Duodenal mucosa (tissue), 2 donors: ENCODE measurements around the gene CALB2.
"Not testable (repeated sequence)": the region's sequence is repeated elsewhere in the genome, so short reads cannot be mapped to it uniquely, and the experiment has no call there.

ENCODE experiments used
- H3K27ac ChIP-seq: one replicate; pipeline ENCODE4 v1.7.0; 2013; ENCODE audit warnings: low read depth, low read length
- H3K27me3 ChIP-seq, 2 donors: one replicate each; pipeline ENCODE4 v1.7.0; 2013; ENCODE audit warnings: low read length in 2 of 2, control low read depth in 1 of 2; ENCODE audit not compliant: insufficient read depth in 2 of 2, control insufficient read depth in 1 of 2
- H3K36me3 ChIP-seq, 2 donors: one replicate each; pipeline ENCODE4 v1.7.0; 2013; ENCODE audit warnings: low read length in 2 of 2, control low read depth in 1 of 2; ENCODE audit not compliant: insufficient read depth in 2 of 2, control insufficient read depth in 1 of 2
- H3K4me1 ChIP-seq, 2 donors: one replicate each; pipeline ENCODE4 v1.7.0; 2013; ENCODE audit warnings: low read length in 2 of 2, control low read depth in 1 of 2; ENCODE audit not compliant: insufficient read depth in 2 of 2, control insufficient read depth in 1 of 2
- H3K4me3 ChIP-seq, 2 donors: one replicate each; pipeline ENCODE4 v1.7.0; 2013; ENCODE audit warnings: low read length in 2 of 2, low read depth in 1 of 2
- H3K9ac ChIP-seq, 2 donors: one replicate each; pipeline ENCODE4 v1.7.0; 2013; ENCODE audit warnings: low read length in 2 of 2, low read depth in 1 of 2
- H3K9me3 ChIP-seq, 2 donors: one replicate each; pipeline ENCODE4 v1.7.0; 2013; ENCODE audit warnings: low read length in 2 of 2, control low read depth in 1 of 2; ENCODE audit not compliant: control insufficient read depth in 1 of 2

Gene CALB2

GRCh38 chr16:71351558-71351901 lies 7.0 kb upstream of the CALB2 start:
- Histone ChIP-seq H3K9me3 (no peaks in the 10 kb centered on the region), H3K36me3 (no peaks in the 10 kb centered on the region), H3K9ac (no peak overlapping the region), H3K27me3 (no peaks in the 10 kb centered on the region), H3K27ac (no peak overlapping the region), H3K4me3 (no peak overlapping the region), H3K4me1 (no peaks in the 10 kb centered on the region)

DNA sequence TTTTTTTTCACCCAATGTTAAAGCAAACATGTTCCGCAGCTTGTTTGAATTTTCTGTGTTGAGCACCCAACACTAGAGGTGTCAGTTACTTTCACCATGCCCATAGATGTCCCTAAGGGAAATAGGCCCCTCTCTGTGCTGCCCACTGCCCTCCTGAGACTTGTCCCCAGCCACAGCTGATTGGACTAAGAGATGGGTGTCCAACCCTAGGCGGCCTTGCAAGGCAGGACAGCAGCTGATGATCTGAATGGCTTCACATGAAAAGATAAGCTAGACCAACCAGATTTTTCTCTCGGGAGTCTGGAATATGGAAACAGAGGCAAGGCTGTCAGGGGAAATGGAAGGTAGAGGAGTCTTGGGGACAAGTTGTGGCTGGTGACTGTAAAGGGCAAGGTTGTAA lies 6.1 kb upstream of the CALB2 start:
- no peaks in the 10 kb centered on the region for H3K9me3 ChIP-seq
- no peak overlapping the region for H3K4me3 ChIP-seq
- no peak overlapping the region for H3K9ac ChIP-seq
- H3K36me3 ChIP-seq, result no peaks in the 10 kb centered on the region
- no peaks in the 10 kb centered on the region for H3K4me1 ChIP-seq
- H3K27me3 ChIP-seq, result peaks cover under 1 to 2% of the 10 kb centered on the region in 2 donors
- no peak overlapping the region for H3K27ac ChIP-seq

- no peak overlapping the region for H3K27ac ChIP-seq
- no peak overlapping the region for H3K4me3 ChIP-seq
- no peaks in the 10 kb centered on the region for H3K9me3 ChIP-seq
- H3K4me1 ChIP-seq, result peaks cover 0 to under 1% of the 10 kb centered on the region in 2 donors
- H3K36me3 ChIP-seq, result no peaks in the 10 kb centered on the region
- H3K9ac ChIP-seq, result no peak overlapping the region
- H3K27me3 ChIP-seq, result peaks cover 4 to 5% of the 10 kb centered on the region in 2 donors
Measured at GRCh38 chr16:71352963-71353460, 5.5 kb upstream of the CALB2 start.

DNA sequence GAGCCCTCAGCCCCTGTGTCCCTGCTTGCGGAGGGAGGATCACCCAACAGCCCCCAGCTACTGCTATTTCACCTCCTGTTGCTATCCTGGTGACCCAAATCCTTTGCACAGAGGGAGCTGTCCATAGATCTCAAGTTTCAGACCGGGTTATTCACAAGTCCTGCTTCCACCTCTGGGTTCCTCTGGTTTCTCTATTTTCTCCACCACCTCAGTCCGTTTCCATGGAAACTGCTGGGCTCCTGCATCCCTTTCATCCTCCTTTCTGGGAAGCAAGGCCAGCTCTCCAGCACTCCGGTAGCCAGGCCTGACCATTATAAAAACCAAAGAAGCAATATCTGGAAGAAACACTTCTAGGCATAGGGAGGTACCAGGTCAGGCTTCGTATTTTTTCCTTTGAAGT lies 4.8 kb upstream of the CALB2 start:
- peaks cover 0 to 3% of the 10 kb centered on the region in 2 donors for H3K4me1 ChIP-seq
- H3K4me3 ChIP-seq, result no peak overlapping the region
- no peaks in the 10 kb centered on the region for H3K9me3 ChIP-seq
- H3K27me3 ChIP-seq, result peaks cover 4 to 10% of the 10 kb centered on the region in 2 donors
- no peaks in the 10 kb centered on the region for H3K36me3 ChIP-seq
- no peak overlapping the region for H3K9ac ChIP-seq
- no peak overlapping the region for H3K27ac ChIP-seq

DNA sequence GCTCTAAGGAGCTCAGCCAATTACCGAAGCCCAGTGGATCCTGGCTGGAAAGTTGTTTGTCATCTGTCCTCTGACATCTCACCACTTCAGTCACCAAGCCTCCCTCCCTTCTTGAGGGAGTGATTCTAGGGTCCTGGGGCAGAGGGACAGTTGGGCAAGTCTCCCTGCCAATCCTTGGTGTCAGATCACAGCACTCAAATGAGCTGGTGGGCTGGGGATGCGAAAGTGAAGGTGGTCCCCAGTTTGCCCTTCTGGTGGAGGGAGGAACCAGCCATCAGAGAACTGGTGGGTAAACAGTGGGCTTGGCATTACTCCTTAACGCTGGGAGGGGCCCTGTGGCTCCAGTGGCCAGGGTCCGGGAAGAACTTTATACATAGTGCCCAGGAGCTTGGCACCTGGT lies 4.4 kb upstream of the CALB2 start:
- H3K27me3 ChIP-seq, result peaks cover 4 to 14% of the 10 kb centered on the region in 2 donors
- peaks cover 0 to 3% of the 10 kb centered on the region in 2 donors for H3K4me1 ChIP-seq
- H3K4me3 ChIP-seq, result no peak overlapping the region
- H3K9ac ChIP-seq, result no peak overlapping the region
- no peaks in the 10 kb centered on the region for H3K36me3 ChIP-seq
- H3K27ac ChIP-seq, result no peak overlapping the region
- no peaks in the 10 kb centered on the region for H3K9me3 ChIP-seq

DNA sequence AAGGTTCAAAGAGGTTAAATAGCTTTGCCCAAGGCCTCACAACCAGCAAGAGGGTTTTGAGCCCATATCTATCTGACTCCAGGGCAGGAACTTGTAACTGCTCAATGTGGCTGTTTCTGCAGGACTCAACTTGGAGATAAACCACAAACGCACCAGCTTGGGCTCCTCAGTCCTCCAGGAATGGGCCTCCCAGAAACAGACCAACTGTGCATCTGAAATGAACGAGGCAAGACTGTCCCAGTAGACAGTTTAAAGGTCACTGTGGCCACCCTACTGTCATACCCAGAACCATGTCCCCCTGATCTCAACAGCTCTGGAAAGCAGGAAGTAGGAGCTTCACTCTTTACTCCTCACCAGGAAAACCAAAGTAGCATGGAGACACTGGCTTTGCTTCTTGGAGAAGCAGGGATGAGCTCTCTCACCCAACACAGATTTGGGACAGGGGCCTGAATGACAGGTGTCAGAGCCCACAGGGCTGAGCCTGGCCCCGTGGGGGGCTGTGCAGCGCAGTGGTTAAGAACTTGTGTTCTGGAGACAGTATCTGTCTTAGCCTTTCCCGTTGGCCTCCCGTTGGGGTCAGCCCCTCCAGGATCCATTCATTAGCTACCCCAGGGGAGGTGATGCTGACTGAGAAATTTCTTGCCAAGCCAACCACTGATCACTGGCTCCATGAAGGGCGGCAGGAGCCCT lies 2.3 kb upstream of the CALB2 start:
- no peak overlapping the region for H3K9ac ChIP-seq
- no peak overlapping the region for H3K27ac ChIP-seq
- H3K27me3 ChIP-seq, result peaks cover 7 to 21% of the 10 kb centered on the region in 2 donors

DNA sequence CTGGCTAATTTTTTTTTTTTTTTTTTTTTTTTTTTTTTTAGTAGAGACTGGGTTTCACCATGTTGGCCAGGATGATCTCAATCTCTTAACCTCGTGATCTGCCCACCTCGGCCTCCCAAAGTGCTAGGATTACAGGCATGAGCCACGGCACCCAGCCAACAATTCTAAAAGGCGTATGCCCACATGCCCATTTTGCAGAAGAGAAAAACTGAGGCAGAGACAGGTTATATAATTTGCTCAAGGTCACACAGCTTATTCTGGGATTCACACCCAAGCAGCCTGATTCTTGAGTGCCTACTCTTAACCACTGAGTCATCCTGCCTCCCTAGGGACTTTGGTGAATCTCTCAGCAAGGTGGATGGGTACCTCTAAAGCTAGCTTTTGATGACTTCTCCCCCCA lies 1.6 kb upstream of the CALB2 start:
- not testable (repeated sequence) for H3K27ac ChIP-seq, H3K4me3 ChIP-seq, H3K36me3 ChIP-seq, H3K4me1 ChIP-seq, H3K9me3 ChIP-seq, H3K9ac ChIP-seq
- H3K27me3 ChIP-seq, result peaks cover 7 to 21% of the 10 kb centered on the region in 2 donors

More for the DNA sequence above, 2.3 kb upstream of the CALB2 start:
- Histone ChIP-seq H3K9me3 (no peaks in the 10 kb centered on the region), H3K36me3 (no peaks in the 10 kb centered on the region), H3K4me3 (no peak overlapping the region), H3K4me1 (peaks cover 0 to 3% of the 10 kb centered on the region in 2 donors)

- H3K9ac ChIP-seq, result no peak overlapping the region
- H3K9me3 ChIP-seq, result no peaks in the 10 kb centered on the region
- H3K4me1 ChIP-seq, result peaks cover 0 to 3% of the 10 kb centered on the region in 2 donors
- H3K27ac ChIP-seq, result no peak overlapping the region
- H3K27me3 ChIP-seq, result peaks cover 7 to 21% of the 10 kb centered on the region in 2 donors
- H3K4me3 ChIP-seq, result no peak overlapping the region
- H3K36me3 ChIP-seq, result no peaks in the 10 kb centered on the region
Measured at GRCh38 chr16:71357681-71358080, 842 bp upstream of the CALB2 start.

- Histone ChIP-seq H3K36me3 (no peaks in the 10 kb centered on the region), H3K27me3 (peaks cover 7 to 21% of the 10 kb centered on the region in 2 donors), H3K4me1 (peaks cover 0 to 3% of the 10 kb centered on the region in 2 donors)
Measured at GRCh38 chr16:71359431-71359830, 908 bp downstream of the CALB2 start.

DNA sequence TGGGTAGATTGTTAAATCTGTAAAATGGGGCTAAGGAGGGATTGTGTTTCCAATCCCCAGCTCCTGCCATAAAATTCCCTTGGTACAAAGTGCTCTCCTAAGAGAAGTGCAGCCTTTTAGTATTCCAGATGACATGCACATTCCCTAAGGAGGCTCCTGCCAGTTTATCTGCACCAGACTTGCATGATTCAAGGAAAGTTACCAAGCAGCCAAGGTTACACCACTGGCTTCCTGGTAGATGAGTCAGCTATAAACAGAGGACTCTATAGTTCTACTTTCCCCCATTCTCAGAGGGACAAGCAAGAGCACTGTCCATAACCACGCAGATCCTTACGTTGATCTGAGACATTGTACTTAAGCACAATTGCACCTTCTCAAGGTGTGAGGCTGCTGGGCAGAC lies 1.9 kb downstream of the CALB2 start:
- no peak overlapping the region for H3K4me3 ChIP-seq
- no peak overlapping the region for H3K9ac ChIP-seq
- H3K4me1 ChIP-seq, result peaks cover 0 to 3% of the 10 kb centered on the region in 2 donors
- no peak overlapping the region for H3K27ac ChIP-seq
- peaks cover 7 to 21% of the 10 kb centered on the region in 2 donors for H3K27me3 ChIP-seq
- H3K36me3 ChIP-seq, result no peaks in the 10 kb centered on the region
- H3K9me3 ChIP-seq, result no peaks in the 10 kb centered on the region

More at GRCh38 chr16:71359431-71359830, 908 bp downstream of the CALB2 start:
- H3K4me3 ChIP-seq, result no peak overlapping the region
- no peak overlapping the region for H3K27ac ChIP-seq
- no peaks in the 10 kb centered on the region for H3K9me3 ChIP-seq
- H3K9ac ChIP-seq, result no peak overlapping the region
